D721Med (cell line): Measurements from ENCODE around the gene SPOCD1.

Experiments
- DNase-seq: peaks from one replicate; pipeline ENCODE4 v3.0.0; 2011; ENCODE audit warnings: low spot score; ENCODE audit not compliant: insufficient read length
- FAIRE-seq: peaks from 2 replicates; lab custom pipeline; 2011; peaks lifted over from hg19 to GRCh38; lab: Jason Lieb, UNC
- CTCF ChIP-seq: IDR thresholded peaks from 2 replicates; pipeline ENCODE4 v1.5.1; 2012; ENCODE audit warnings: mild to moderate bottlenecking, control low read depth; ENCODE audit not compliant: insufficient read depth; ENCODE audit errors: missing control alignments

SPOCD1 gene

GRCh38 chr1:31792116-31792515 lies 23.7 kb downstream of the SPOCD1 start:
- FAIRE-seq (no peak), DNase-seq (no peak)
- no peak for TF ChIP-seq CTCF

DNA sequence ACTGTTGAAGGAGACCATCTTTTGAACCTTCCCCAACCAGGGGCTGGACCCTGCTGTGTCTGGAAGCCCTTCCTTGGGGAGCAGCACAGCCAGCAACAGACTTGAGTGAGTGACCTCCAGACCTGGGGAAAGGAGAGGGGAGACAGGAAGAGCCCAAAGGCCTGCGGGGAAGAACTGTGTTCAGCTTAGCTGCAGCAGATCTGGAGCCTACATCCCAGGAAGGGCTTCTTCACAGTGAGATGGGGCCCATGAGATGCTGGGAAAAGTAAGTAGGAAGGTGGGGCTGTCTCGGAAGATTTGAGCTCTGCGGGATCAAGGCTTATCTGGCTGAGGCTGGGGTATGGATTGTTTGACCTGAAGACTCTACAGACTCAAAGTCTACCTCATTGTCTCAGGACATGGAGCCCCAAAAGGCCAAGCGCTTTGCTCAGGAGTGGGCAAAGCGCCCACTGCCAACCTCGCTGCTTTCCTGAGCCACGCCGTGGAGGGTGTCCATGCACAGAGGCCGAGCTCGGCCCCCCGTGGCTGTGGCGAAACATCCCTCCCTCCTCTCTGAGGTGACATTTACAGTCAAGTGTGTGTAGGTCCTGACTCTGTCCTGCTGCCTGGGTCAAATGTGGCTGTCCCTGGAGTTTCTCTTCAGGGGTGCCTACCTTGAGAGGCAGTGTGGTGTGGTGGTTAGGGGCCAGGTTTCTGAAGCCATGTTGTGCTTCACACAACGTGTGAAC lies 24.5 kb downstream of the SPOCD1 start:
- FAIRE-seq = no peak
- DNase-seq = no peak
- TF ChIP-seq CTCF = no peak

GRCh38 chr1:31790641-31791091 lies 25.2 kb downstream of the SPOCD1 start:
- FAIRE-seq (no peak), DNase-seq (no peak)
- no peak for TF ChIP-seq CTCF

- FAIRE-seq (no peak), DNase-seq (no peak)
- TF ChIP-seq CTCF = no peak
Observed at GRCh38 chr1:31790140-31790539, 25.7 kb downstream of the SPOCD1 start.

- no peak for FAIRE-seq
- DNase-seq = peak; percentile 96
- peak; percentile 92 for TF ChIP-seq CTCF
Observed at GRCh38 chr1:31789259-31790065, 26.4 kb downstream of the SPOCD1 start.

- TF ChIP-seq CTCF = no peak
- no peak for FAIRE-seq
- no peak for DNase-seq
Observed at GRCh38 chr1:31788825-31789256, 27.0 kb downstream of the SPOCD1 start.
